K562 (cell line): ENCODE measurements around the gene CD14. TPM values are rescaled to one million over a fixed set of nuclear protein-coding genes. Genes with fewer than 3 reads are reported as not detected.
A peak's percentile ranks its signal among the peaks of the same experiment; 100 is the strongest.

Source experiments
- ARHGAP35 ChIP-seq: fragments of 450-650 bp; IDR thresholded peaks from 2 replicates; pipeline ENCODE4 v1.6.1; 2018; ENCODE audit not compliant: partially characterized antibody
- CHD4 ChIP-seq: fragments of 200-600 bp; sonication (generic); IDR thresholded peaks from 3 replicates; pipeline ENCODE4 v1.6.1; 2012; ENCODE audit warnings: low read depth, mild to moderate bottlenecking, mixed read lengths, low read length, inconsistent platforms; ENCODE audit not compliant: insufficient read depth, insufficient replicate concordance, poor library complexity, severe bottlenecking
- CREBBP ChIP-seq: IDR thresholded peaks from one replicate; pipeline ENCODE4 v1.6.1; 2012; ENCODE audit warnings: low read depth, mild to moderate bottlenecking, control low read depth, inconsistent platforms, low read length
- DACH1 ChIP-seq: fragments of 450-650 bp; IDR thresholded peaks from 2 replicates; pipeline ENCODE4 v1.6.1; 2018; ENCODE audit not compliant: partially characterized antibody
- EGR1 ChIP-seq: fragments of 450-650 bp; conservative IDR thresholded peaks from 2 replicates; pipeline ENCODE4 v1.6.1; 2017; ENCODE audit warnings: mild to moderate bottlenecking
- ETS2 ChIP-seq: IDR thresholded peaks from 2 replicates; pipeline ENCODE4 v1.6.1; 2016; ENCODE audit warnings: borderline replicate concordance, missing genetic modification characterization, mild to moderate bottlenecking, moderate library complexity, missing compliant biosample characterization; ENCODE audit not compliant: poor library complexity, severe bottlenecking
- GABPA ChIP-seq: fragments of 200-800 bp; sonication (Bioruptor generic); conservative IDR thresholded peaks from 2 replicates; pipeline ENCODE4 v1.6.1; 2016; ENCODE audit warnings: low read depth, missing genetic modification characterization, missing compliant biosample characterization
- JUNB ChIP-seq: fragments of 450-650 bp; formaldehyde crosslinking; conservative IDR thresholded peaks from 2 replicates; pipeline ENCODE4 v1.4.0; 2020; ENCODE audit warnings: mild to moderate bottlenecking
- LARP7 ChIP-seq: fragments of 450-650 bp; IDR thresholded peaks from 2 replicates; pipeline ENCODE4 v1.6.1; 2016
- NFYB ChIP-seq: IDR thresholded peaks from 2 replicates; pipeline ENCODE4 v1.6.1; 2011; ENCODE audit warnings: mild to moderate bottlenecking, moderate library complexity; ENCODE audit not compliant: insufficient read length; ENCODE audit errors: extremely low read depth
- NR2F6 ChIP-seq: fragments of 450-650 bp; formaldehyde crosslinking; IDR thresholded peaks from 2 replicates; pipeline ENCODE4 v1.4.0; 2020; ENCODE audit warnings: mild to moderate bottlenecking
- SMC3 ChIP-seq: conservative IDR thresholded peaks from 2 replicates; pipeline ENCODE4 v1.6.1; 2011; ENCODE audit warnings: low read depth, low read length, improper control_type of control experiment; ENCODE audit not compliant: insufficient read depth
- TRIM24 ChIP-seq, 2 experiments: fragments of 450-650 bp; IDR thresholded peaks; 2 replicates each; pipeline ENCODE4 v1.6.1; 2016
- ZBTB2 ChIP-seq: fragments of 450-650 bp; IDR thresholded peaks from 2 replicates; pipeline ENCODE4 v1.6.1; 2016; ENCODE audit warnings: antibody characterized with exemption
- ZBTB8A ChIP-seq: fragments of 450-650 bp; IDR thresholded peaks from 2 replicates; pipeline ENCODE4 v1.6.1; 2018; ENCODE audit warnings: mild to moderate bottlenecking, moderate library complexity; ENCODE audit not compliant: partially characterized antibody
- ZEB2 ChIP-seq: fragments of 450-650 bp; IDR thresholded peaks from 2 replicates; pipeline ENCODE4 v1.6.1; 2016
- ZNF444 ChIP-seq: fragments of 250-450 bp; sonication (Bioruptor Pico); IDR thresholded peaks from 2 replicates; pipeline ENCODE4 v1.4.0; 2020; ENCODE audit warnings: mild to moderate bottlenecking, moderate library complexity
- ZNF707 ChIP-seq: fragments of 250-450 bp; sonication (Bioruptor Pico); conservative IDR thresholded peaks from 2 replicates; pipeline ENCODE4 v1.8.0; 2022; ENCODE audit warnings: inconsistent platforms, mild to moderate bottlenecking, moderate library complexity
- ZNF717 ChIP-seq: fragments of 250-450 bp; sonication (Bioruptor Pico); IDR thresholded peaks from 2 replicates; pipeline ENCODE4 v1.5.0; 2021
- polyA plus RNA-seq, 8 experiments: library from polyadenylated mRNA; depleted of rRNA in 4 of 8; stranded (reverse) in 5 of 8; unstranded in 3 of 8; fragments of >200 nt; fragmentation: Nextera tagmentation in 2 of 8; fragmentation: Illumina TruSeq in 1 of 8; extraction: Ambion mirVana in 2 of 8; extraction: Trizol in 1 of 8; gene quantifications; 2 replicates each; pipeline versions ENCODE4 v1.2.1 to v1.2.3, GENCODE V29; 2011 to 2014; ENCODE audit warnings: inconsistent platforms in 1 of 8, missing spikeins in 1 of 8
- total RNA-seq, 7 experiments: library from RNA; depleted of rRNA in 6 of 7; stranded (reverse); fragments of >200 nt in 6 of 7; fragmentation: Illumina TruSeq in 2 of 7; extraction: Trizol in 2 of 7; gene quantifications; 2 replicates each; pipeline versions ENCODE4 v1.2.1 to v1.2.3, GENCODE V29; 2011 to 2021; ENCODE audit warnings: low replicate concordance in 1 of 7
- TF ChIP-seq, protein P1 (sequence below): sonication (generic); formaldehyde crosslinking; IDR thresholded peaks from 2 replicates; pipeline ENCODE4 v1.8.1; 2022; ENCODE audit warnings: missing genetic modification reagents
- TF ChIP-seq, protein P2 (sequence below), 2 experiments: IDR thresholded peaks; 2 replicates each; pipeline ENCODE4 v1.6.1; 2011; ENCODE audit warnings: borderline replicate concordance in 1 of 2, control low read depth in 1 of 2, low read depth in 1 of 2, low read length in 1 of 2, mild to moderate bottlenecking in 1 of 2, mixed read lengths in 1 of 2, moderate library complexity in 1 of 2; ENCODE audit not compliant: insufficient read depth in 1 of 2, insufficient read length in 1 of 2, poor library complexity in 1 of 2, severe bottlenecking in 1 of 2; ENCODE audit errors: extremely low read depth in 1 of 2
- TF ChIP-seq, protein P3 (sequence below): fragments of 250-450 bp; sonication (Bioruptor Pico); IDR thresholded peaks from 2 replicates; pipeline ENCODE4 v1.8.0; 2021; ENCODE audit warnings: moderate library complexity, mild to moderate bottlenecking, inconsistent platforms

The CD14 gene
- total and polyA plus RNA-seq, 9 of the 15 experiments (the other 6 are each of a cell fraction or from before 2014, with no cell fraction given) = 0.07 to 0.47 (median 0.14) TPM; not detected in 2

- TF ChIP-seq DACH1 (peak; percentile 77), ETS2 (tag) (no peak), ZBTB8A (no peak), NFYB (no peak), LARP7 (no peak), ZNF707 (no peak), ARHGAP35 (no peak), CREBBP (no peak), CHD4 (no peak), SMC3 (peak; percentile 24; the same call in 1 of the 2 replicates), ZNF444 (CRISPR knock-in tag) (no peak), GABPA (peak; percentile 66; the same call in 1 of the 2 replicates), NR2F6 (CRISPR knock-in tag) (no peak), TRIM24 (IDR thresholded peaks at IDR 0.05) (no peak), ZBTB2 (no peak), ZNF717 (CRISPR knock-in tag) (no peak), EGR1 (peak; percentile 33), JUNB (CRISPR knock-in tag) (no peak), ZEB2 (no peak)
- TF ChIP-seq, protein P1, sequence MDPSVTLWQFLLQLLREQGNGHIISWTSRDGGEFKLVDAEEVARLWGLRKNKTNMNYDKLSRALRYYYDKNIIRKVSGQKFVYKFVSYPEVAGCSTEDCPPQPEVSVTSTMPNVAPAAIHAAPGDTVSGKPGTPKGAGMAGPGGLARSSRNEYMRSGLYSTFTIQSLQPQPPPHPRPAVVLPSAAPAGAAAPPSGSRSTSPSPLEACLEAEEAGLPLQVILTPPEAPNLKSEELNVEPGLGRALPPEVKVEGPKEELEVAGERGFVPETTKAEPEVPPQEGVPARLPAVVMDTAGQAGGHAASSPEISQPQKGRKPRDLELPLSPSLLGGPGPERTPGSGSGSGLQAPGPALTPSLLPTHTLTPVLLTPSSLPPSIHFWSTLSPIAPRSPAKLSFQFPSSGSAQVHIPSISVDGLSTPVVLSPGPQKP (CRISPR knock-in tag) = no peak
- TF ChIP-seq, protein P2, sequence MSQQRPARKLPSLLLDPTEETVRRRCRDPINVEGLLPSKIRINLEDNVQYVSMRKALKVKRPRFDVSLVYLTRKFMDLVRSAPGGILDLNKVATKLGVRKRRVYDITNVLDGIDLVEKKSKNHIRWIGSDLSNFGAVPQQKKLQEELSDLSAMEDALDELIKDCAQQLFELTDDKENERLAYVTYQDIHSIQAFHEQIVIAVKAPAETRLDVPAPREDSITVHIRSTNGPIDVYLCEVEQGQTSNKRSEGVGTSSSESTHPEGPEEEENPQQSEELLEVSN (IDR thresholded peaks at IDR 0.05; ENCODE audit: borderline replicate concordance in 1 of 2, extremely low read depth in 1 of 2, insufficient read depth in 1 of 2, insufficient read length in 1 of 2, low read depth in 1 of 2, low read length in 1 of 2, poor library complexity in 1 of 2, severe bottlenecking in 1 of 2) = peak; percentile 76 to 90
- TF ChIP-seq, protein P3, sequence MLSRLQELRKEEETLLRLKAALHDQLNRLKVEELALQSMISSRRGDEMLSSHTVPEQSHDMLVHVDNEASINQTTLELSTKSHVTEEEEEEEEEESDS = no peak
Measured at GRCh38 chr5:140639148-140639981, 6.4 kb upstream of the CD14 start, which contains the start of gene TMCO6 (continued).
